ENCODE measurements around the gene C14orf180.

The C14orf180 gene

DNA sequence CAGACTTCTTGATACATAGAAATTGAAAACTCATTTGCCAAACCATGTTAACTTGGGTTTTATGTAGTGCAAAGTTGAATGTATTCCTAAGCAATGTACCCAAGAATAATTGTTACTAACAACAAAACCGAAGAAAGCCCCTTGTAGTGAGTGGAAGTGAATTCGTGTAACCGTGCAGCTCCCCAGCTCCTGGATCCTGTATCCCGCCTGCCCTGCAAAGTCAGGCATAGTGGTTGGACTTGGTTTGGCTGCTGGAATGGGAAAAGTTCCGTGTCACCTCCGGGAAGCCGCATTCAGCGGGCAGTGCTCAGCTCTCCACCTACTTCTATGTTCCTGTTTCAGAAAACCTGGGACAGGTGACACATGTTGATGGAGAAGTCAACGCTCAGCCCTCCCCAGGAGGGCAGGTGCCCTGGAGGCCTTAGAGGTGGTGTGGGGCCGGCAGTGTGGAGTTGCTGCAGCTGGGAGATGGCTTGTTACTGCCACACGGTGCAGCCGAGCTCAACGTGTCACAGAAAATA is 29.2 kb upstream of the C14orf180 start:
- no peak for DNase-seq

DNA sequence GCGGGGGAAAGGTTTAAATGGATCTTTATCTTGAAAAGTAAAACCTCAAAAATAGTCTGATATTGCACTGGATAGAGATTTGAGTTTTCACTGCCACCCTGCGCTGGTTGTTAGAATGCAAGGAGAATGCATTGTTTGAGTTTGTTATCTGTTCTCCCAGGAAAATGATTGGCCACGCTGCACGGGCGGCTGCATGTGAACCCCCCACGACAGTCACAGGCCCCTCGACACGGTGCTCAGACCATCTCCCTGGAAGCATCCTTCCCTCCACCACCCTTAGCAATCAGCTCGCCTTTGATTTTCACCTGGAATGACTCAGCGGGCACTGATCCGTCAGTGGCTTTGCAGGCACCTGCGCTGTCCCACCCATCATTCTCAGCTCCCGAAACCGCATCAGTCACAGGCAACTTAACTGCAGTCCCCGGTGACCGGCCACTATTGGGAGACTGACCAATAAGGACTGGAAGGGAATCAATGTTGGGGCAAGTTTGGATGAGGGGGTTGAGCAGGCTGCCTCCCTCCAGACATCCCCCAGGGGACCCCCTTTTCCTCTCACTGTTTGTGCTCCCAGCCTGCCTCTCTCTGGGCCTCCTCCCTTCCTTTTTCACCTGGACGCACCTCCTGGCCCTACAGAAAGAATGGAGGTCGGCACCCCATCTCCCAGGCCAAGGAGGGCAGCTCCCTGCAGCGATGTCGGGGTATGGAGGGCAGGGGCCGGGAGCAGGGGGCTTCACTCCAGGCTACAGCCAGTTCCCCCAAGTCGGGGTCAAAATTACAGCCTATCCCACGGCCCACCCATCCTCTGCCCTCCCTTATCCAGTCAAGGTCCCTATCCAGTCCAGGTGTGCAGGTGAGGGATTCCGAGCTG is 28.5 kb upstream of the C14orf180 start:
- DNase-seq = no peak

DNA sequence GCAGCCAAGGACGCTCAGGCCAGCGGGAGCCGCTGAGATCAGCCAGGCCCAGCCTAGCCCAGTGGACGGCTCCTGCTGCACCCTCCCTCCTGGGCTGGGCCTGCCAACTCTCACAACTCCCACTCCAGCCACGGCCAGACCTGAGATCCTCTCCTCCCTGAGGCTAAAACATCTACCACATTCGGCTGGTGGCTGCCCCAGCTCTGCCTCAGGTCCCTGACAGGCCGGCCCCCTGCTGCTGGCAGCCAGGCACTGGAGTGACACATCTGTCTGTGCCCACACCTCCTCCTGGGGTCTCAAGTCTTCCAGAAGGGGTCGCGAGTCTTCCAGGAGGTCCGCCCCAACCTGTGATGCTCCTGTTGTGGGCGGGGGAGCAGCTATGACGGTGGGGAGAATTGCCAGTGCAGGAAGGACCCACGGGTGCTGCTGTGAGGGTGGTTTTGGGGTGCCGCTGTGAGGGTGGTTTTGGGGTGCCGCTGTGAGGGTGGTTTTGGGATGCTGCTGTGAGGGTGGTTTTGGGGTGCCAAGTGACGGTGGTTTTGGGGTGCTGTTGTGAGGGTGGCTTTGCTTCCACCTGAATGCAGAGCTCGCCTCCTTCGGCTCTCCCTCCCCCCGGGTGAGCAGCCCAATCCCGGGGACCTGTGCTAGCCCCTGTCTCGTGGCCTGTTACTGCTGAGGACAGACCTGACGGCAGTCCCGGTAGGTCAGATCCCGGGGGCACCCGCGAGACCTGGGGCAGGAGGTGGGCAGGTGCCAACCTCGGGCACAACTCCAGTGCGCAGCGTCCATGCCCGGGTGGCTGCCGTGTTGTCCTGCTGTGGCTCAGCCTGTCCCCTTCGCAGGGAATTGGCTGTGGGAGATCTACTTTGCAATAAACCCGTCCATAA is 27.5 kb upstream of the C14orf180 start:
- DNase-seq = no peak

DNA sequence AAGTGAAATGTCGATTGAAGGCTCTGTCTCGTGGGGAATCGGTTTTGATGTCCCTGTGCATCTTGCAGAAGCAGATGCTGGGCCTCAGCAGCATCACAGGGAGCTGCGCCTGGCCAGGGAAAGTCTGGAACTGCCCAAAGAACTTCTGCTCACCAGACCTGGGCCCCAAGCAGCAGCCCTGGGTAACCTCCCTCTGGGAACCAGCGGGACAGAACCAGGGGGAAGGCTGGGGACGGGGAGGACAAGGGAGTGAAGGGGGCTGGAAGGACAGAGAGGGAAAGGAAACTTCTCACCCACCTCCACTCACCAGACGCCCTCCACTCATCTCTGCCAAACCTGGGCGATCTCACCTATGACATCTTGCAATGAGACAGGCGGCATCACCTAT is 26.8 kb upstream of the C14orf180 start:
- no peak for DNase-seq

DNA sequence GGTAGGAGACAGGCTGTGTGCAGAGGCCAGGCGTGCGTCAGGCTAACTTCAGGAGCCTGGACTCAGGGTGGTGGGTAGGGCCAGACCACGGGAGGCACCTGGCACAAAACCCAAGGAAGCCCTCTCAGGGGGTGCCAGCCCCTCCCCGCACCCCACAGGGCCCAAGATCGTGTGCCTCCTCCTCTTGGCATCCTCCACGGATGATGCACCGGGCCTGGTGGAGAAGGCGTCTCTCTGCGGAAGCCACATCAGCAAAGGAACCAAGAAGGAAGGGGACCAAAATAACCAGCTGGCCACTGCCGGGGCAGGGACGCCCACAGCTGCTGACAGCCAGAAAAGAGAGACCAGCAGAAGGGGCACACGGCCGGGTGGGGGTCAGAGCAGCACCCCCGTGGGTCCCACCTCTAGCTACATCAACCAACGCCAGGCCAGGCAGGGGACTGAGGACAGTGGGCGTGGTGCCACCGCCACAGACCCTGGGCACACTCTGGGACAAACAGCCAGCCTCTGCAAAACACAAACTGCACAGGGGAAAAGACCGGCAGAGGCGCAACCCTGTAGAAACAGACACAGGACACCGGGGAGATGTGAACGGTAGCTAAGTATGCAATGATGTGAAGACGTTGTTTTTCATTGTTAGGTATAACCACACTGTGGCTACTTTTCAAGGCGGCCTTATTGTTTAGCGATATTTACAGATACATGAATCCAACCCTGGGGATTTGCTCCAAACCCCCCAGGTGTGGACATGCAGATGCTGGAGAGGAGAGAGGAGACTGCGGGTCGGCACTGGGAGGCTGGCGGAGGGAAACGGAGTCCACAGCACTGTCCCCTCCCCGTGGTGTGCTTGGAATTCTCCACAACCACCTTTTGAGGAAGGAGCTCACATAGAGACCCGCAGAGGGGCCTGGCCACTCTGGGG is 26.1 kb upstream of the C14orf180 start:
- no peak for DNase-seq

DNA sequence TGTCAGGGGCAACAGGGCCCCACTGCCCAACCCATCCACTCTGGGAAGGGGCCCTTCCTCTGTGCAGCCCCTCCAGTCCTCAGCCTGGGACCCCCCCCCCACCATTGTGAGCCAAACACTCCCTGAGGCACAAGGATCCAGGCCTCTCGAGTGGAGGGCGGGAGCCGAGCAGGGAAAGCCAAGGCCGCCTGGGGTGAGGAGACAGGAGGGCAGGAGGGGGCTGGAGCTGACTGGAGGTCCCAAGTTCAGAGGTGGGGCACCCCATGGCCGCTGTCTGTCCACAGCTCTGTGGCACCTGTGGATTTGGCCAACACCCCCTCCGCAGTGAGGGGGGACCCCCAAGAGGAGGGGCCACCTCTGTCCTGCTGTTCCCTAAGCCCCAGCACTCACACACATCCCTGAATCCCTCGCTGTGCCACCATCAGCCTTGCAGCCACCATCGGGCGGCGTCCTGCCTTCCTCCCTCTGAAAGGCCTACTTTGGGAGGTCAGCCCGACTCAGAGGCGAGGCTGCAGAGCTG is 25.4 kb upstream of the C14orf180 start:
- no peak for DNase-seq

DNA sequence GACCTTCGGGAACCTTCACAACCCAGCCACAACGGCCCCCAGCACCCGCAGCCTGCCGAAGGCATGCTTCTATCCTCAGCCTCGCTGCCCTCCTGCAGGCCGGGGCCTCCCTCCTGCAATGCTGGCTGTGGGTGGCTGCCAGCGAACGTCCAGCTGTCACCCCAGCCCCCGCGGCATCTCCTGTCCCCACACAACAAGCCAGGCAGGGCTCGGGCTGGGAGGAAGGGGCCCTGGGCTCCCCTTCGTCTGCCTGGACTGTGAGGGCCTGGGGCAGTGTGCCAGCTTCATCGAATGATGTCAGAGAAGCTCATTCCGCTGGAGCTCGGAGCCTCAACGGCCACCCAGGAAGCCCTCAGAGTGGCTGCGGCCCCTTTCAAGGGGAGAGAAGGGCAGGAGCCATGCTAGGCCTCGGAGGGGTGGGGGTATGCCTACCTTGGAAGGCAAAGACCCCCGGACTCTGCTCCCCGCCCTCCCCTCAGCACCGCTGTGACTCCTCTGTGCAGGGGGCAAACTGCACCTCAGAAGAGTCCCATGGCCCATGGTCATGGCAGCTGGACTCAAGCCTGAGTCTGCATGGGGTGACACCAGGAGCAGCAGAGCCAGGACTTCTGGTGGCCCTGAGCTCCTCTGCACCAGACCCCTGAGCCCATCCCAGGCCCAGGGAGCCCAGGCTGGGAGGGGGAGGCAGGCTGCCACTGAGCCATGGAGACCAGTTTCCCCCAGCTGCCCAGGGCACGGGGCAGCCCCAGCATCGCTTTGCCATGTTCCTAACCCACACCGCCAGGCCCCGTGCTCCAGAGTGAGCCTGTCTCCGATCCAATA is 24.7 kb upstream of the C14orf180 start:
- no peak for DNase-seq

DNA sequence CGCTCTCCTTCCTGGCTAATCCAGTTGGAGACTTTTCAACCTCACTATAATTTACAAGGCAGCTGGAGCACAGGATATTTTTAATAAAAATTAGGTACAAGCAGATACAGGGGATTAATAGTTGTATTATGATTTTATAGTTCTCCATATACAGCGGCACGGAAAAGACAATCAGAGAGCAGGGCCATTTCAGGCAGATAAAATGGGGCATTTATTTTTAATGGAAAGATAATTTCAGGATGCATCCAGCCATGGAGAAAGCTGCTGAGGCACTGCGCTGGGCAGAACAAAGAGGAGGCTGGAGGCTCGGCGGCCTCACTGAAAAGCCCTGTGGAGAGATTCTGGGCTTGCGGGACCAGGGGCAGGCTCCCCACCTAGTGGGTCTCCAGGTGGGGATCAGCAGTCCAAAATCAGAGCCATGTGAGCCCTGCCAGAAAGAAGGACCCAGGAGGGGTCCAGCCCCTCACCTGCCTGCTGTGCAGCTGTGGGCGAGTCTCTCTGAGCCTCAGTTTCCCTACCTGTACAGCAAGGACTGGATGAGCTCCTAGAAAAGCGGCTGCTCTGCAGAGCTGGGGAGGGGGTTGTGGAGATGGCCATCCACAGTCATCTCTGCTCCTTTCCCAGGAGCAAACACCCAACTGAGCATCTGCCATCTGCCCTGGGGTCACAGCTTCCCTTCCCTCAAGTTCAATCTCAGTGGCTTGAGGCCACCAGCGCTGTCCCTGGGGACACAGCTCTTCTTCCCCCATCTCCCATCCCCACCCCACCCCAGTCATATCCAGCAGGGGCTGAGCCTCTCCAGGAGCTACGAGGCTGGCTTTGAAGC is 23.9 kb upstream of the C14orf180 start:
- no peak for DNase-seq

DNA sequence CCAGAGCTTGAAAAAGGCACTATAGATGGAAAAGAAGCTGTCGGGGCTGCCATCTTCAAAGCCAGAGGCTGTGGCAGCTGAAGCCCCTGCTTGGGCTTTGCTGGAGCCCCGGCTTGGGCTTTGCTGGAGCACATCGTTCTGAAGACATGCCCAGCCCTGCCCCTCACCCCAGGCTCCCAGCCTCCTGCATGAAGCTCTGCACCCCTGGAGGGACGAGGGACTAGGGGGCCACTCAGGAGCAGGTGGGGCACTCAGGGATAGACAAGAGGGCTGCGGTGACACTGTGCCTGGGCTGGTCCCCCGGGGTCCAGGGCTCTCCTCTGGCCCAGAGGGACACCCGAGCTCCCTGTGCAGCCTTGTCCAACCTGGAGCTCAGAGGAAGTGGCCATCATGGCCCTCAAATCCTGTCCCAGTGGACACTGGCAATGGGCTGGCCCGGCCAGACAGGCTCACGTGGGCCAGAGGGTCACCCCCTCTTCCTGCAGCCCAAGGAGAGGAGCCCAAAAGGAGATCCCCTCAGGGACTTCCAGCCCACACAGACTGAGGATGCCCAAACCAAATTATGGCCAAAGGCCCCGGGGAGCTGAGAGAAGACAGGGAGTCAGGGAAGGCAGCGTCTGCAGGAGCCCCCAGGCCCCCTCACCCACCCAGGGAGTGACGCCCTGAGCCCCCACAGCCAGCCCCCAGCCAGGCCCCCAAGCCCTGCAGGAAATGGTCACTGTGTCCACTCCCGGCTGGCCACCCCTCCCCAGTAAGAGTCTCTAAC is 23.1 kb upstream of the C14orf180 start:
- no peak for DNase-seq

DNA sequence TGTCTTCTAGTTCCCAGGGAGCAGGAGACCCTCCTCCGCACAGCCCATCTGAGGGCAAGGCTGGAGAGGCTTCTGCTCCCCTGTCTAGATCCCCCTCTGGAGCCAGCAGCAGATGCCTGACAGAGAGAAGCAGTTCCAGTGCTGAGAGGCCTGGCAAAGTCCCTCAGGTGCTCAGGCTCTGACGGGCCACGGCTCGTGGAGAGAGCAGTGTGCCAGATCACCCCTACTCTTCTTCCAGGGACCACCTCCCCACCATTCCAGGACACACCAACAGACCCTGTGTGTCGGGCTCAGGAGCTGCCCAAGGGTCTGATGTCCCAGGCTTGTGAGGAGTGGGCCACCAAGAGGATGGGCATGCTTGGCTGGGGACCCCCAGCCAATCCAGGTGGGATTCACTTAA is 22.5 kb upstream of the C14orf180 start:
- no peak for DNase-seq

DNA sequence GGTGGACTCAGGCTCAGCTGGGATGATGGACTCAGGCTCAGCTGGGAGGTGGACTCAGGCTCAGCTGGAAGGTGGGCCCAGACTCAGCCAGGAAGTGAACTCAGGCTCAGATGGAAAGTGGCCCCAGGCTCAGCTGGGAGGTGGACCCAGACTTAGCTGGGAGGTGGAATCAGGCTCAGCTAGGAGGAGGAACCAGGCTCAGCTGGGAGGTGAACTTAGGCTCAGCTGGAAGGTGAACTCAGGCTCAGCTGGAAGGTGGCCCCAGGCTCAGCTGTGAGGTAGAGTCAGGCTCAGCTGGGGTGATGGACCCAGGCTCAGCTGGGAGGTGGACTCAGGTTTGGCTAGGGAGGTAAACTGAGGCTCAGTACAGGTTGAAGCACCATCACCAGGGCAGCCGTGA is 21.8 kb upstream of the C14orf180 start:
- no peak for DNase-seq

DNA sequence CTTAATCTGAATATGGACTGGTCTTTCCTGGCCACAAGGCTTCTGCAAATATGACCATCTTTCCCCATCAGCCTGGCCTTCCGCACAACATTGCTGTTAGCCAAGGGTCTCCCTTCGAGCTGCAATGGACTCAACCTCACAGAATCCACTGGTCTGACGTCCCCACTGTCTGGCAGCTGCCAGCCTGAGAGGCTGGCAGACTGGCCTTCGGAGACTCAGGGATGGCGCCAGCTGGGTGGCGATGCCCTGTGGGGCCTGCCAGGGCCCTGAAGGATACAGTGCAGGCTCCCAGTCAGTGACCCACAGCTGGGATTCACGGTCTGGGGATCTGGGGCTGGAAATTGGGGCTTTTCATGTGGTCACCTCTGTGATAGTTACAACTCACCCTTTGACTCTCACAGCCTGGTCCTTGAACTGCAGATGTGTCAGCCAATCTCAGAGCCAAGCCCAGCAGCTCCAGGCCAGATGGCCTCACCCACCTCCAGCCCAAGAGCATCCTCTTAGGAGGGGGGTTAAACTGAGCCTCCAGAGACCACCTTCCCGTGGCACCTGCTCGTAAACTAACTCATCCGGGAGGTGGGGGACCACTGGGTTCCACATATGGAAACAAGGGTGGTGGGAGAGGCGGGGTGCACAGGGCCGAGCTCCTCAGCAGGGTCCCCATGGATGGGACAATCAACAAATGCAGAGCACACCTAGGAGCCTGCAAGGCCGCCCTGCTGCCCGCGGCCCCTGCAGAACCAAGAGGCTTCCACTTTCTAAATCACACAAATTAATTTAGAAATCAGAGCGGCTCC is 21.1 kb upstream of the C14orf180 start:
- DNase-seq = no peak

DNA sequence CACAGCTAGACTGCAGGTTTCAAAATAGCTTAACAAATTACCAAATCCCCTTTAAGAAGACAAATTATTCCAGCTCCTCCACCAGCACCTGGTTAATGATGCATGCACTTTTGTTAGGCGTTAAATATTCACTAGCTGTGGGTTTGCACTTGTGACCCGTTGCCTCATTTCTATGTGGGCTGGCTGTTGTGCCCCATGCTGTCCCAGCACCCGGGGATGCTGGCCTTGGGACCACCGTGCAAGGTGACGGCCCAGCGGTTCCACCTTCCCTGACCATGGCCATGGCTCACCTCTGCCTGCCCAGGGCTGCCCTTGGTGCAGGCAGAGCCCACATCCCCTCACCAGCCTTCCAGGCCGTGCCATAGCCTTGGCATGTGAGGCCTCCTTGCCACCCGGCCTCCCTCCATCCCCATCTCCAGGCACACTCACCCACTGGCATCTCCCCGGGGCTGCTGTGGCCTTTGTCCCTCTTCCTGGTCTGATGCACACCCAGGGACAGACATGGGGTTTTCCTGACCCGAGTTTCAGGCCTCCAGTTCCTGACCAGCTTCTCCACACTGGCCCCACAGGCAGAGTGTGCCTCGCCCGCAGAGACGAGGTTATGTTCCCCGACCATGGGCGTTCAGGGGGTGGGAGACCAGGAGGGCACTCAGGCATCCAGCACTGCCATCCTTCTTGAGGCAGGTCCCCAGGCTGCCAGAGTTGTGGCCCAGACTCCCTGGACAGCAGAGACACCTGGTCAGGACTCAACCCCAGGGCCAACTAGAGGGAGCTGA is 20.3 kb upstream of the C14orf180 start:
- DNase-seq = no peak

DNA sequence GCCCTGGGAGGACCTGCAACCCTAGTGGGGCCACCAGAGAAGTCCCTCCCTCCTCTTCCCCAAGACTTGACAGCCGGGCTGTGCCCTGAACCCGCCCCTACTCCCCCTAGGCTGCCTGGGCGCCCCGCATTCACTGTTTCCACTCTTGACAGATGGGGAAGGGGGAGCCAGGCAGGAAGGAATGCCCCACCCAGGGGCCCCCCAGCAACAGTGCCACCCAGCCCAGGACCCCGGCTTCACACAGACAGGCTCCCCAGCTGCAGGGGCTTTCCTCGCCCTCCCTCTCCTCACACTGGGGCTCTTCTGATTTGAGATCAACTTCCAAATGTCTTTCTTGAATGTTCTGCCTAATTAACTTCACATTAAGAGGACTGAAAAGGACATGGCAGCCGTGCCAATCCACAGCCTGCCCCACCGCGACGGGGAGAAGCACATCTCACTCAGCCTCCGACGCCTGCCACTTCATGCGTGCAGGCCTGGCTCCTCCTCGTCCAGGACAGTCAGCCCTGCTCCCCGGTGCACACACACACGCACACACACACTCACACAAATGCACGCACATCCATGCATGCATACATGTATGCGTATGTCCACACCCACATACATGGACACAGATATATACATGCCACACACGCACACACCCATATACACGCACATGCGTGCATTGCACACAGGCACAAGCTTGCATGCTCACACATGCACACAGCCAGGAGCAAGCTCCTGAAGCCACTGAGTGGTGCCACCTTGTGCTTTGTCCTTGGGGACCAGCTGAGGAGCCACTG is 19.6 kb upstream of the C14orf180 start:
- no peak for DNase-seq

DNA sequence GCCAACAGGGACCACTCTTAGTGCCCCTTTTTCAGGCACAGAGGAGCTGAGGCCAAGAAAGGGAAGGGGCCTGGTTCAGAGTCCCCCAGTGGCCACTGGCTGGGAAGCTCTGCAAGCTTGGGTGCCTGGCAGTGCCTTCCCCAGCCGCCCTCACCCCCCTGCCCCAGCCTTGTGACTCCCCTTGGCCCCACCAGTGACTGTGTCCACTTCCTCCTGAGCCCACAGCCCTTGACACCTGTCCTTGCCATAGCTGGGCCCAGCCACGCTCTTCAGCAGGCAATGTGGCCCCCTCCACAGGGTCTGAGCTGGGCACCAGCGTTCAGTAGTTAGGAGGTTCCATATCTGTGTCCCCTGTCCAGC is 19.0 kb upstream of the C14orf180 start:
- DNase-seq = no peak

DNA sequence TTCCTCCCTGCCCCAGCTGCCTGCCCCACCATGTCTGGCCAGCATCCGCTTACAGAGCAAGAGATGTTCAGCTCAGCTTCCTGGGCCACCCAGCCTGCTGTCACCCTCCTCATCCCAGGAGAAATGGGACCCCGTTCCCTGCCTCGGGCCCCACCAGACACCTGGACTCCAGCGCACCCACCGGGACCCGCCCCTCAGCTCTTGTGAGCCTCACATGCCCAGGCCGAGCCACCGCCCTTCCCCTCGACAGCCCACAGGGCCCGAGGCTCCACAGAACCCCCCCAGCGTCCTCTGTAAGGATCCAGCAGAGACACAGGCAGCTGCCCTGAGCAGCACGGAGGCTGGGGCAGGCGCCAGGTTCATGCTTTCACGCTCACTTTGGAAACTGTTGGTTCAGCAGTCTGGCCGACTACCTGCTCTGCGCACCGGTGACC is 18.4 kb upstream of the C14orf180 start:
- no peak for DNase-seq

All from CD4-positive, alpha-beta T cell treated with Interleukin-21 for 1 hour (primary cell).